ENCODE data around the gene CPT2.

CPT2 gene

GRCh38 chr1:53155945-53156344 lies 40.7 kb upstream of the CPT2 start:
- TF ChIP-seq CTCF (IDR thresholded peaks at IDR 0.05; ENCODE audit: insufficient read depth, low read depth, low read length, missing control alignments), result no peak
- DNase-seq (ENCODE audit: low read depth), result no peak
- no peak overlapping the region for H3K4me3 ChIP-seq (ENCODE audit: low read depth, low read length)

DNA sequence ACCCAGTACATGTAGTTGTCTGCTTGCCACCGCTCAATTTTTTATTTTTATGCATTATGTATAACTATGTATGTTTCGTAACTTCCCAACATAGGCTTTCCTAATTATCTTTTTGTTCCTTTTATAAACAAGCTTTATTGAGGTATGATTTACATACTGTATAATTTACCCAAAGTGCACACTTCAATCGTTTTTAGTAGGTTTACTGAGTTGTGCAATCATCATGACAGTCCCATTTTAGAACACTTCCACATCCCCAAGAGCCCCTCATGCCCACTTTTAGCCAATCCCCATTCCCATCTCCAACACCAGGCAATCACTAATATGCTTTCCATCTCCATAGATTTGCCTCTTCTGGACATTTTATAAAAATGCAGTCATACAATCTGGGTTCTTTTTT lies 39.8 kb upstream of the CPT2 start:
- no peak for TF ChIP-seq CTCF (IDR thresholded peaks at IDR 0.05; ENCODE audit: insufficient read depth, low read depth, low read length, missing control alignments)
- DNase-seq (ENCODE audit: low read depth), result no peak
- H3K4me3 ChIP-seq (ENCODE audit: low read depth, low read length), result no peak overlapping the region

DNA sequence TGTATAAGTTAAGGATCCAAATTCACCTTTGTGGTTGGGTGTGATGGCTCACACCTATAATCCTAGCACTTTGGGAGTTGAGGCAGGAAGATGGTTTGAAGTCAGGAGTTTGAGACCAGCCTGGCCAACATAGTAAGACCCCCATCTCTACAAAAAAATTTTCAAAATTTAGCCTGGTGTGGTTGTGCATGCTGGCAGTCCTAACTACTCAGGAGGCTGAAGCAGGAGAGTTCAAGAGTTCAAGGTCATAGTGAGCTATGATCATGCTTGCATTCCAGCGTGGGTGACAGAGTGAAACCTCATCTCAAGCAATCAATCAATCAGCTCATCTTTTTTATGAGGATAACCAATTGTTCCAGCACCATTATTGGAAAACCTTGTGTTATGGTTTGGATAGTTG lies 37.7 kb upstream of the CPT2 start:
- no peak for DNase-seq (ENCODE audit: low read depth)
- no peak for TF ChIP-seq CTCF (IDR thresholded peaks at IDR 0.05; ENCODE audit: insufficient read depth, low read depth, low read length, missing control alignments)
- no peak overlapping the region for H3K4me3 ChIP-seq (ENCODE audit: low read depth, low read length)

DNA sequence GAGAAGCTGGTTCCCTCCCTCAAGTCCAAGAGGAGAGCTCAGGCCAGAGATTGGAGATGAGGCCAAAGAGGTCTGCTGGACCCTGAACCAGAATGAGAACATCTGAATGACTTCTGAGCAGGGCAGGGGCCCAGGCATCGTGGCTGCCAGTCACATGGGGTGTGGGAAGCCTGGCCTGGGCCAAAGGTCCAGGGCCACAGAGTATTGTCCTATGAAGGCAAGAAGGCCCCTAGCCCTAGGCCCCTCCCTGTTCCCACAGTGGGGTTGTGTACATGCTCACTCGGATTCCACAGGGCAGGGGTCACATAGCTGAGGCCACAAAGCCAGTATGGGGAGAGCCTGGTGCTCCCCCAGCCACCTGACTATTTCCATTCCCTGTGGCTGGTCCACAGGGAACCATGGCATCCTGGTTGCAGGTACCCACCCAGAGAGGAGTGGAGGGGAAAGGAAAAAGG lies 35.7 kb upstream of the CPT2 start:
- H3K4me3 ChIP-seq (ENCODE audit: low read depth, low read length), result no peak overlapping the region
- DNase-seq (ENCODE audit: low read depth), result no peak
- TF ChIP-seq CTCF (IDR thresholded peaks at IDR 0.05; ENCODE audit: insufficient read depth, low read depth, low read length, missing control alignments), result no peak

DNA sequence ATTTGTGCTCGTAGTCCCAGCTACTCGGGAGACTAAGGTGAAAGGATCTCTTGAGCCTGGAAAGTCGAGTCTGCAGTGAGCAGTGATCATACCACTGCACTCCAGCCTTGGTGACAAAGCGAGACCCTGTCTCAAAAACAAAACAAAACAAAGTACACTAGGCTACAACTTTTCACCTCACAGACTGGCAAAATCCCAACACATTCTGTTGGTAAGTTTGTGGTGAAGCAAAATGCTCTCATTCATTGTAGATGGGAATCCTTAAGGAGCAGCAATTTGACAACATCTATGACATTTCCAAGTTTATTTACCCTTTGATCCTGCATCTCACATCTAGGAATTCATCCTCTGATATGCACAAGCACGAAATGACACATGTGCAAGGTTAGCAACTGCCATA lies 34.0 kb upstream of the CPT2 start:
- no peak overlapping the region for H3K4me3 ChIP-seq (ENCODE audit: low read depth, low read length)
- DNase-seq (ENCODE audit: low read depth), result no peak
- no peak for TF ChIP-seq CTCF (IDR thresholded peaks at IDR 0.05; ENCODE audit: insufficient read depth, low read depth, low read length, missing control alignments)

GRCh38 chr1:53163291-53163768 lies 33.3 kb upstream of the CPT2 start:
- TF ChIP-seq CTCF (IDR thresholded peaks at IDR 0.05; ENCODE audit: insufficient read depth, low read depth, low read length, missing control alignments), result no peak
- no peak overlapping the region for H3K4me3 ChIP-seq (ENCODE audit: low read depth, low read length)
- no peak for DNase-seq (ENCODE audit: low read depth)

DNA sequence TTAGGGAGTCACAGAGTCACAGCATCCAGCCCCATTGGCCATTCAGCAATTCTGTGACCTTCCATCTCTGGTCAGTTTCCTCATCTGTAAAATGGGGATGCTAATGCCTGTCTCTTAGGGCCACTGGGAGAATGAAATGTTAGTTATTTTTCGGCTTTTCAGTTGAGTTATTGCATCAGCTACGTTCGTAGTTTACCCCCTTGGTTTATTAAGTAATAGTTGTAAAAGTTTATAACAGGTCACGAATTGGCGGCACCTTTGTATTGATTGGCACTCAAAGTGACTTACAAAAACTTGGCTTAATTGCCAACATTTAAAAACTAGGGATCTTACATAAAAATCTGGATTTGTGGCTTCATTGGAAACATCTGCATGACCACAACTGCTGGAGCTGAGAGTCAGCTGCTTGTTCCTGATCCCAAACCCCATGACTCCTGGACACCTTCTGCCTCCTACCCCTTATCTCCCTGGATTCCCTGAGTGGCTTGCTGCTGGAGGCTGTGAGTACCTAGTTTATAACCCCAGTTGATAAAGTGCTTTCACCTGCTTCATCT lies 31.1 kb upstream of the CPT2 start:
- TF ChIP-seq CTCF (IDR thresholded peaks at IDR 0.05; ENCODE audit: insufficient read depth, low read depth, low read length, missing control alignments), result no peak
- no peak overlapping the region for H3K4me3 ChIP-seq (ENCODE audit: low read depth, low read length)
- DNase-seq (ENCODE audit: low read depth), result no peak
